NCI-H69 (cell line): ENCODE measurements around the gene PHF2.

ENCODE experiments used
- DNase-seq: peaks from one replicate; lab custom pipeline; 2025; lab: John Stamatoyannopoulos, UW

The PHF2 gene

GRCh38 chr9:93587284-93587650, 10.9 kb downstream of the PHF2 start:
- no peak for DNase-seq

- no peak for DNase-seq
Observed at GRCh38 chr9:93587651-93588347, 11.4 kb downstream of the PHF2 start.

- DNase-seq: no peak
Observed at GRCh38 chr9:93588641-93589609, 12.5 kb downstream of the PHF2 start.

- DNase-seq: peak; percentile 71
Observed at GRCh38 chr9:93589688-93590087, 13.3 kb downstream of the PHF2 start.

GRCh38 chr9:93590609-93591234, 14.3 kb downstream of the PHF2 start:
- no peak for DNase-seq

- peak; percentile 75 for DNase-seq
Observed at GRCh38 chr9:93591301-93592007, 15.1 kb downstream of the PHF2 start.

- no peak for DNase-seq
Observed at GRCh38 chr9:93592008-93592642, 15.7 kb downstream of the PHF2 start.

GRCh38 chr9:93592643-93593021, 16.2 kb downstream of the PHF2 start:
- peak; percentile 70 for DNase-seq

GRCh38 chr9:93593144-93593658, 16.8 kb downstream of the PHF2 start:
- DNase-seq: peak; percentile 65

GRCh38 chr9:93594041-93594756, 17.8 kb downstream of the PHF2 start:
- DNase-seq: peak; percentile 52

GRCh38 chr9:93595461-93595860, 19.1 kb downstream of the PHF2 start:
- DNase-seq: peak; percentile 13

GRCh38 chr9:93595861-93596365, 19.5 kb downstream of the PHF2 start:
- no peak for DNase-seq

- DNase-seq: peak; percentile 19
Observed at GRCh38 chr9:93596399-93596798, 20.0 kb downstream of the PHF2 start.

GRCh38 chr9:93597142-93597706, 20.8 kb downstream of the PHF2 start:
- no peak for DNase-seq

GRCh38 chr9:93597871-93598646, 21.7 kb downstream of the PHF2 start:
- peak; percentile 87 for DNase-seq

- peak; percentile 81 for DNase-seq
Observed at GRCh38 chr9:93598647-93599241, 22.4 kb downstream of the PHF2 start.

- DNase-seq: peak; percentile 72
Observed at GRCh38 chr9:93599571-93600403, 23.4 kb downstream of the PHF2 start.

GRCh38 chr9:93600504-93600903, 24.1 kb downstream of the PHF2 start:
- DNase-seq: peak; percentile 97
